Measurements from ENCODE around the gene PPP1R1A.

The PPP1R1A gene

GRCh38 chr12:54603173-54603814, 14.8 kb upstream of the PPP1R1A start:
- peak; percentile 66 for DNase-seq

DNA sequence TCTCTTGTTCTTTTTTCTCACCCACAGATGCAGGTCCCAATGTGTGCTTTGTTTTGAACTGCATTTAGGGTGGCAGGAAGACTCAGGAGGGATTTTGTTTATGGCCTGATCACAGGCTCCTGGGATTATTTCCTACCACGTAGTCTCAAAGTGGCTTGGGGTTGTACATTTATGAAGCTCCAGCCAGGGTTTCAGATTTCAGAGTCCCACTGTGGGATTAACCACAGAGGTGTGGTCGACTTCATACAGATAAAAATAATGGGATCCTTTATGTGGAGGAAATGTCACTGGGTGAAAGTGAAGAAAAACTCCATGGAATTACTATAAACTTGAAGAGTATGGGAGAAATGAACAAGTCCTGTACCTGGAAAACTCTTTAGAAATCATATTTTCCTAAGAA, 14.2 kb upstream of the PPP1R1A start:
- DNase-seq = no peak

- peak; percentile 13 for DNase-seq
Measured at GRCh38 chr12:54601841-54602240, 13.4 kb upstream of the PPP1R1A start.

GRCh38 chr12:54598970-54599369, 10.5 kb upstream of the PPP1R1A start:
- DNase-seq = no peak

DNA sequence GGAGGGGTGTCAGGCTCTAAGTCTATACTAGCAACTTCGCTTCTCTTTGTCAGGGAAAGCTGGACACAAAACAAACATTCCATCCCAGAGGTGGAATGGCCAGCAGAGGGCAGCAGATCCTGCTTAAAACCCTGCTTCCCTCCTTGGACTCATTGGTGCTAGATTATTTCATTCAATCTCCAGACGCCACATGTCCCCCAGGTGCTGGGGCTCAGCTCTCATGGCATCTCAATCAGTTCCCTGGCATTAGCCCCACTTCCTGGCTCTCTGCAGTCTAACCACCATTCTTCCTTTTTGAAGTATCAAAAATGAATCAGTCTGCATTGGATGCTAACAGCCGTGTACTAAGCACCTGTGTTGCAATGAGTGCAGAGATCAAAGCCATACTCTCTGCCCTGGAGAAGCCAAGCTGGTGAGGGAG, 8.1 kb upstream of the PPP1R1A start:
- peak; percentile 41 for DNase-seq

GRCh38 chr12:54595471-54595870, 7.0 kb upstream of the PPP1R1A start:
- DNase-seq = no peak

- DNase-seq = no peak
Measured at GRCh38 chr12:54593725-54594124, 5.3 kb upstream of the PPP1R1A start.

- peak; percentile 88 for DNase-seq
Measured at GRCh38 chr12:54593135-54593534, 4.7 kb upstream of the PPP1R1A start.

DNA sequence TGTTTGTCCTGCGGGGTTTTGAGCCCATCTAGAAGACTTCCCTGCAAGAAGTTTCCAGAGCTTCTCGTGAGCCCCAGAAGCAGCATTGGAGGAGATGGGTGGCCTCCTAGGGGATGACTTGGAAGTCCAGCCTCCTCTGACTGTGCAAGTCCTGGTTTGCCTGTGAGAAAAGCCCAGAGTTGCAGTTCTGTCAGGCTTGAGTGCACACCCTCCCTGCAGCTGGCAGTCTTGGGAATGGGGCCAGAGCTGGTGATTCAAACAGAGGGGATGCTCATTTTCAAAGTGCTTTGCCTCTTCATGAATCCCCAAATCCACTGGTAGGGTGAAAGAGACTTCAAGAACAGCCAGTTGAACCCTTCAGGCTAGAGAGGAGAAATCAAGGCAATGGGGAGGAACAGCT, 3.9 kb upstream of the PPP1R1A start:
- no peak for DNase-seq

GRCh38 chr12:54590978-54591591, 2.6 kb upstream of the PPP1R1A start:
- DNase-seq = no peak

DNA sequence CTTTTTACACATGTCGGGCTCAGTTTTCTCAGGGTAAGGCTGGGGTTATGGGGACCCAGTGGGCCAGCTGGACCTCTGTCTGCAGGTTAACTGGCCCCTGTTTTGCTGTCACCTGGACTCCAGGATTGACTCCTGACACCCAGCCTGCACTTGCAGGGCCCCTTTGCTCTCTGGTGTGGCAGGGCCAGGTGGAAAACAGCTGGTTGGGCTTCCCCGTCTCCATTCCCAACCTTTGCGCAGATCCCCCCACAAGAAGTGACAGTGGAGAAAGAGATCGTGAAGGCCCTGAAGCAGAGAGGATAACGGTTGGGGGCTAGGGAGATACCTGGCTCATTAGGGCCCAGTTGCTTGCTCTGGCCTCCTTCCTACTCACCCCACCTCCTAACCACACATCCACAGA, 1.5 kb upstream of the PPP1R1A start:
- no peak for DNase-seq

DNA sequence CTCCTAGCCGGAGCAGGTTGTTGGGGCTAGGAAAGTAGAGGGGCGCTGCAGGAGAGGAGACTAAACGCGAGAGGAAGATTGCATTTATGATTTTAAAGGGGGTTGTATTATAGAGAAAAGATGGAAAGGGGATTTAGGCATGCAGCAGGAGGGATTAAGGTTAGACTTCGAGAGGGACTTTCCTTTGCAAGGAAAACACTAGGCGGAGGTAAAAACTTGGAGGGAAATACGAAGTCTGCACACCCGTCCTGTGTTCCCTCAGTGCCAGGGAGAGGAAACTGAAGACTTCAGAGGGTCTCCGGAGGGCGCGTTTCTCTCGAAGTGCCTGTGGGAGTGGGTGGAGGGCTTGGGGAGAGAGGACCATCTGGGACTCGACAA, 420 bp upstream of the PPP1R1A start:
- no peak for DNase-seq

DNA sequence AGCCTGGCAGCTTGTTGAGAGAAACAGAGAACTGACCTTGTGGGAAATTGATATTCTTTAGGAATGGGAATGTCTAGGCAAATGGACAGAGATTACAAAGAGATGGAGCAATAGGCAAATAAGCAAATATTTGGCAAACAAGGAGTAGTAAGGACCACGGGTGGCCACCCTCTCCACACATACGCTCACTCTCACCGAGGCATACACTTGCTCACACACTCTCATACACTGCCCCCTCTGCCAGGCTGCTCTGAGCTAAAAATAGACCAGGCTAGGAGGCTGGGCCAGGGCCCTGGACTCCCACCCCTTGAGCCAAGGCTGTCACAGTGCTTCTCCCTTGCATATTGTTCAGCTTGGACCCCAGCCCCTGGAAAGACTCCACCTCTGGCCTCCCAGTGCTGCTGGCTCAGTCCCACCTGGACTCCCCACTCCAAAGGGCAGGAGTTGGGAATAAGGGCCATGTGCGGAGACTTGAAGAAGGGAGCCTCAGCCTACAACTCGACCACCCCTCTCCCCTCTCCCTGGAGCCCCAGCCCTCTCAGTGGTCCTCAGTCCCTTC, 1.1 kb downstream of the PPP1R1A start:
- DNase-seq = no peak

GRCh38 chr12:54586620-54587019, 1.8 kb downstream of the PPP1R1A start:
- no peak for DNase-seq

DNA sequence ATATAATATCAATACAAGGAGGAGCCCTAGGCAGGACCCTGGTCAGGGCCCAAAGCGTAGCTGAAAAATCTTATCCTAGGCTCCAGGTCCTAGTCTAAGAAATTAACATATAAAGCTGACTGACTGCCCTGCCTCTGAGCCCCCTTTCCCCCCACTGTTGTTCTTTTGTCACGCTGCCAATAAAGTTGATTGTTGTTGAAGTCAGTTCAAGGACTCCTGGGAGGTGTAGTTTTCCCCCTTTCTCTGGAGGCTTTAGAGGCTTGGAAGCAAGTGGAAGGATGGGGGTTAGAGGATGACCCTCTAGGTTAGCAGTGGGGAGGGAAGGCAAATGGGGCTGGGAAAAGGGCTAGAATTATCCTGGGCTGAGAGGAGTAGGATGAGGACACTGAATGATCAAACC, 3.2 kb downstream of the PPP1R1A start:
- DNase-seq = no peak

- no peak for DNase-seq
Measured at GRCh38 chr12:54584128-54584527, 4.3 kb downstream of the PPP1R1A start.

GRCh38 chr12:54583726-54584125, 4.7 kb downstream of the PPP1R1A start:
- DNase-seq = no peak

DNA sequence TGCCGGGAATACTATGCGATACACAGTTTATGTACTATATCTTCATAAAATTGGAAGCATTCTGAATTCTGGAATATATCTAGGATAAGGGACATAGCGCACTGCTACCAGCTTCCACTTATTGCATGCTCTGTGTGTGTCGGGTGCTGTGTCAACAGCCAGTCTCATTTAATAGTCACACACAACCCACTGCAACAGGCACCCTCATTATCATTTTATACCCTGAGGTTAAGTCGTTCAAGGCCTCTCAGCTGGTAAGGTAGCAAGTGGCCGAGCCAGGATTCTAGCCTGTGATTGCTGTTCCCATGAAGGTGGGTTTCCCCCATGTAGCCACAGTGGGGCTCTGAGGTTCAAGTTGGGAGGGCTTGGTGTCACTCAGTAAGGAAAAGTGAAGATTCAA, 7.0 kb downstream of the PPP1R1A start:
- DNase-seq = no peak

- peak; percentile 57 for DNase-seq
Measured at GRCh38 chr12:54579696-54580333, 8.6 kb downstream of the PPP1R1A start.

- DNase-seq = no peak
Measured at GRCh38 chr12:54579258-54579657, 9.2 kb downstream of the PPP1R1A start.

GRCh38 chr12:54578778-54579177, 9.7 kb downstream of the PPP1R1A start:
- DNase-seq = no peak

- DNase-seq = no peak
Measured at GRCh38 chr12:54572881-54573280, 15.6 kb downstream of the PPP1R1A start.

DNA sequence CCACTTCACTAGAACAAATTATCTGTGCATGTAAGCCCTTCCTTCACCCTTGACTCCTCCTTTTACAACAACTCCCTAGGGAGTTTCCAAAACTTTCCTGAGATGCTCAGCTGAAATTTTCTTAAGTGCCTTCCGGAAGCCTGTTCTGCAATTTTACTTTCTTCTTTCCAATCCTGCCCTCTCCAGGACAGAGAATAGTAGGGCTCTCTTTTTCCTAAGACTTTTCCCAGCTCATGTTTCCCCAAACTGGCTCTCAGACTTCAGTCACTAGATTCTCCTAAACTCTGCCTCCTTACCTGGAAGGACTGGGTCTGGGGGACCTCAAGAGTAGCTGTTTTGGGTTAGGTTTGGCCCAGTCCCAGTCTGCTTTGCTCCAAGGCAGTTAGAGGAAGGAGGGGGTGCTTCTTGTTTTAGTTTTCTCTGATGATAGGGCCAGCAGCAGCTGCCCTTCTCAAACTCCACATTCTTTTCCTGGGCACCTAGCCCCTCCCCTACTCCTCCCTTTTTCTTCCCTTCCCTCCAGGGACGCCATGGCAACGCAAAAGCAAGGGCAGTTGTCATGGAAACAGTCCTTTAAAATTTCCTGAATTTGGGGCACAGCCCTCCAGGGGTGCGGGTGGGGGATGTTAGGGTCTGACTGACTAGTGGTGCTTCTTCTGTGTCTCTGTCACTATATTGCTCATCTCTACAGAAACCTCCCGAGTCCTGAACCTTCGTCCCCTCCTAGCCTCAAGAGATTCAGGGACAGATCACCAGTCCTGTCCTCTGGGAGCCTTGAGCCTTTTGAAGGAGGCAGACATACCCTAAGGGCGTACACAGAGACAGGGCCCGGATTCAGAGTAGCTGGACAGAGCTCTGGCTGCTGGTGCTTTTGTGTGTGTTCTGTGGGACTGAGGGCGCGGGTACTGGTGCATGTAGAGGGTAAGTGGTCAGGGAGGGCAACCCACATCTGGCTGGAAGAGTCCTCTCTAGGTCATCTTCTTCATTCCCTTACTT, 17.0 kb downstream of the PPP1R1A start:
- no peak for DNase-seq
